ENCODE results near the gene CETN3.

DNA sequence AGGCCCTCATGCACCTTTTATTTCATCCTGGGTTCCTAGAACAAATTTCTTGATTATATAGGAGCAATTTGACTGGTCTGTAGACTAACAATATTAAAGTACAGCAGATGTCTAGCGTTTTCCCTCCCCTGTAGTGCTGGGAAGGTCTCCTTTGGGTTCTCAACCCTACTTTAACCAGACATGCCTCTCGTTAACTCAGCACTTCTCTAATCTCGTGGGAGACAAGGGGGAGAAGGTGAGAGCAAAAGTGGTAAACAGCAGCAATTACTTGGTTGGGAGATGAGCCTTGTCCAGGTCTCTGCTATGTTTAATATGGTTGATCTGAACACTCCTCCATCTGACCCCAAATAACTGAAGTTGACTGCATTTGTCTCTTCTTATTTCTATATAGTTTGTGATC is 22.0 kb downstream of the CETN3 start:
- no peak for TF ChIP-seq POLR2A (IDR thresholded peaks at IDR 0.05; ENCODE audit: low read depth, low read length)
- no peak for TF ChIP-seq TAF1 (IDR thresholded peaks at IDR 0.05; ENCODE audit: borderline replicate concordance, low read depth, low read length)

Data from GM12892 (cell line).